HepG2 (cell line): ENCODE measurements around the gene ZFP90. TPM values are rescaled to one million over a fixed set of nuclear protein-coding genes. Genes with fewer than 3 reads are reported as not detected.

Source experiments
- HMG20B ChIP-seq: conservative IDR thresholded peaks from 2 replicates; pipeline ENCODE4 v1.6.1; 2016; ENCODE audit warnings: missing genetic modification reagents, missing compliant biosample characterization
- NFRKB ChIP-seq: fragments of 450-650 bp; IDR thresholded peaks from 2 replicates; pipeline ENCODE4 v1.6.1; 2017
- PRMT3 ChIP-seq: sonication (generic); formaldehyde crosslinking; IDR thresholded peaks from 2 replicates; pipeline ENCODE4 v1.8.1; 2022; ENCODE audit warnings: low read depth, mild to moderate bottlenecking, moderate library complexity, missing genetic modification reagents, borderline replicate concordance
- RARG ChIP-seq: sonication (generic); formaldehyde crosslinking; IDR thresholded peaks from 2 replicates; pipeline ENCODE4 v1.4.0; 2020; ENCODE audit warnings: low read depth, mild to moderate bottlenecking, missing genetic modification reagents
- SIN3A ChIP-seq: IDR thresholded peaks from 2 replicates; pipeline ENCODE4 v1.6.1; 2011; ENCODE audit warnings: low read depth, mild to moderate bottlenecking, control low read depth, low read length, borderline replicate concordance
- ZFY ChIP-seq: sonication (generic); formaldehyde crosslinking; IDR thresholded peaks from 2 replicates; pipeline ENCODE4 v1.4.0; 2020; ENCODE audit warnings: missing genetic modification reagents
- ZNF432 ChIP-seq: sonication (generic); formaldehyde crosslinking; IDR thresholded peaks from 2 replicates; pipeline ENCODE4 v1.5.0; 2020; ENCODE audit warnings: missing genetic modification reagents, mild to moderate bottlenecking, borderline replicate concordance
- ZNF564 ChIP-seq: sonication (generic); formaldehyde crosslinking; IDR thresholded peaks from 2 replicates; pipeline ENCODE4 v1.8.1; 2023; ENCODE audit warnings: mild to moderate bottlenecking, missing genetic modification reagents
- polyA plus RNA-seq, 8 experiments: library from polyadenylated mRNA; depleted of rRNA in 3 of 8; stranded (reverse) in 7 of 8; unstranded in 1 of 8; fragments of >200 nt; fragmentation: Illumina TruSeq in 4 of 8; extraction: Trizol in 4 of 8; gene quantifications; 2 replicates each; pipeline versions ENCODE4 v1.2.1 to v1.2.3, GENCODE V29; 2011 to 2016; ENCODE audit warnings: low read depth in 4 of 8, missing spikeins in 1 of 8, mixed read lengths in 1 of 8; ENCODE audit not compliant: insufficient read depth in 1 of 8
- total RNA-seq, 5 experiments: library from RNA; depleted of rRNA; stranded (reverse); fragments of >200 nt; fragmentation: Illumina TruSeq; extraction: Trizol; gene quantifications; 2 replicates each; pipeline ENCODE4 v1.2.3, GENCODE V29; 2016; ENCODE audit warnings: low read depth in 1 of 5
- TF ChIP-seq, protein P1 (sequence below): sonication (generic); formaldehyde crosslinking; IDR thresholded peaks from 2 replicates; pipeline ENCODE4 v1.9.0; 2021; ENCODE audit warnings: missing genetic modification reagents, borderline replicate concordance
- TF ChIP-seq, protein P2 (sequence below): sonication (generic); formaldehyde crosslinking; IDR thresholded peaks from 2 replicates; pipeline ENCODE4 v1.8.0; 2022; ENCODE audit warnings: missing genetic modification reagents, low read depth, mild to moderate bottlenecking, borderline replicate concordance
- TF ChIP-seq, protein P3 (sequence below): sonication (generic); formaldehyde crosslinking; conservative IDR thresholded peaks from 2 replicates; pipeline ENCODE4 v1.4.0; 2020; ENCODE audit warnings: missing genetic modification reagents
- TF ChIP-seq, protein P4 (sequence below): sonication (generic); formaldehyde crosslinking; IDR thresholded peaks from 2 replicates; pipeline ENCODE4 v1.5.1; 2020; ENCODE audit warnings: missing genetic modification reagents, mild to moderate bottlenecking, borderline replicate concordance
- TF ChIP-seq, protein P5 (sequence below): sonication (generic); formaldehyde crosslinking; IDR thresholded peaks from 2 replicates; pipeline ENCODE4 v1.4.0; 2020; ENCODE audit warnings: missing genetic modification reagents
- TF ChIP-seq, protein P6 (sequence below): sonication (generic); formaldehyde crosslinking; IDR thresholded peaks from 2 replicates; pipeline ENCODE4 v1.5.0; 2020; ENCODE audit warnings: mild to moderate bottlenecking, missing genetic modification reagents, borderline replicate concordance

The ZFP90 gene
- total and polyA plus RNA-seq, 2 of the 13 experiments (the other 11 are each of a cell fraction or from before 2014, with no cell fraction given): 17.6 to 18.9 TPM

DNA sequence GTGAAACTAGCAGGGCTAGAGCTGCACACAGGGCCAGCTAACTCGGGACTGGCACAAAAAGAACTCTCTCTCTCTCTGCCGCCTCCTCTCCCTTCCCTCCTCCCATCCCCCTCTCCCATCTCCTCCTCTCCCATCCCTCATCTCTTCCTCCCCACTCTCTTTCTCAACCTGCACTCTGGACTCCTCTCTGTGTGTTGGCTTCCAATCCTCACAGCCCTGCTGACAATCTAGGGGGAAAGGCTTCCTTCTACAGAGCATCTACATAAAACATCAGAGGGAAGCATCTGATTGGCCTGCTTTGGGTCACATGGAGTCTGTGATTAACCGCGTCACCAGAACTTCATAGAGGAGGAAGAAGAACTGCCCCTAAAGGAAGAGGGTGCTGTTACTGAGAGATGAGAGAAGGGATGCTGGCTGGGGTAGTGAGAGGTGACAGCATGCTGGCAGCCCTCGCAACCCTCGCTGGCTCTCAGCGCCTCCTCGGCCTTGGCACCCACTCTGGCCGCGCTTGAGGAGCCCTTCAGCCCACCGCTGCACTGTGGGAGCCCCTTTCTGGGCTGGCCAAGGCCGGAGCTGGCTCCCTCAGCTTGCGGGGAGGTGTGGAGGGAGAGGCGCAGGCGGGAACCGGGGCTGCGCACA lies 12.8 kb upstream of the ZFP90 start (continued):
- TF ChIP-seq, protein P1, sequence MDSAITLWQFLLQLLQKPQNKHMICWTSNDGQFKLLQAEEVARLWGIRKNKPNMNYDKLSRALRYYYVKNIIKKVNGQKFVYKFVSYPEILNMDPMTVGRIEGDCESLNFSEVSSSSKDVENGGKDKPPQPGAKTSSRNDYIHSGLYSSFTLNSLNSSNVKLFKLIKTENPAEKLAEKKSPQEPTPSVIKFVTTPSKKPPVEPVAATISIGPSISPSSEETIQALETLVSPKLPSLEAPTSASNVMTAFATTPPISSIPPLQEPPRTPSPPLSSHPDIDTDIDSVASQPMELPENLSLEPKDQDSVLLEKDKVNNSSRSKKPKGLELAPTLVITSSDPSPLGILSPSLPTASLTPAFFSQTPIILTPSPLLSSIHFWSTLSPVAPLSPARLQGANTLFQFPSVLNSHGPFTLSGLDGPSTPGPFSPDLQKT: no peak
- TF ChIP-seq ZNF564 (CRISPR knock-in tag) (no peak), RARG (CRISPR knock-in tag) (no peak), PRMT3 (CRISPR knock-in tag) (no peak), HMG20B (no peak), ZNF432 (CRISPR knock-in tag) (no peak), SIN3A (no peak), NFRKB (no peak), ZFY (no peak)
- TF ChIP-seq, protein P2, sequence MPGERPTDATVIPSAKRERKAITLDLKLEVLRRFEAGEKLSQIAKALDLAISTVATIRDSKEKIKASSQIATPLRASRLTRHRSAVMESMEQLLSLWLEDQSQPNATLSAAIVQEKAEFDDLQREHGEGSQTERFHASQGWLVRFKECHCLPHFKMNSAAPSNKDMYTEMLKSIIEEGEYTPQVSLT (CRISPR knock-in tag): no peak
- TF ChIP-seq, protein P3, sequence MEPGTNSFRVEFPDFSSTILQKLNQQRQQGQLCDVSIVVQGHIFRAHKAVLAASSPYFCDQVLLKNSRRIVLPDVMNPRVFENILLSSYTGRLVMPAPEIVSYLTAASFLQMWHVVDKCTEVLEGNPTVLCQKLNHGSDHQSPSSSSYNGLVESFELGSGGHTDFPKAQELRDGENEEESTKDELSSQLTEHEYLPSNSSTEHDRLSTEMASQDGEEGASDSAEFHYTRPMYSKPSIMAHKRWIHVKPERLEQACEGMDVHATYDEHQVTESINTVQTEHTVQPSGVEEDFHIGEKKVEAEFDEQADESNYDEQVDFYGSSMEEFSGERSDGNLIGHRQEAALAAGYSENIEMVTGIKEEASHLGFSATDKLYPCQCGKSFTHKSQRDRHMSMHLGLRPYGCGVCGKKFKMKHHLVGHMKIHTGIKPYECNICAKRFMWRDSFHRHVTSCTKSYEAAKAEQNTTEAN: no peak
- TF ChIP-seq, protein P4, sequence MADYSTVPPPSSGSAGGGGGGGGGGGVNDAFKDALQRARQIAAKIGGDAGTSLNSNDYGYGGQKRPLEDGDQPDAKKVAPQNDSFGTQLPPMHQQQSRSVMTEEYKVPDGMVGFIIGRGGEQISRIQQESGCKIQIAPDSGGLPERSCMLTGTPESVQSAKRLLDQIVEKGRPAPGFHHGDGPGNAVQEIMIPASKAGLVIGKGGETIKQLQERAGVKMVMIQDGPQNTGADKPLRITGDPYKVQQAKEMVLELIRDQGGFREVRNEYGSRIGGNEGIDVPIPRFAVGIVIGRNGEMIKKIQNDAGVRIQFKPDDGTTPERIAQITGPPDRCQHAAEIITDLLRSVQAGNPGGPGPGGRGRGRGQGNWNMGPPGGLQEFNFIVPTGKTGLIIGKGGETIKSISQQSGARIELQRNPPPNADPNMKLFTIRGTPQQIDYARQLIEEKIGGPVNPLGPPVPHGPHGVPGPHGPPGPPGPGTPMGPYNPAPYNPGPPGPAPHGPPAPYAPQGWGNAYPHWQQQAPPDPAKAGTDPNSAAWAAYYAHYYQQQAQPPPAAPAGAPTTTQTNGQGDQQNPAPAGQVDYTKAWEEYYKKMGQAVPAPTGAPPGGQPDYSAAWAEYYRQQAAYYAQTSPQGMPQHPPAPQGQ (CRISPR knock-in tag): no peak
- TF ChIP-seq, protein P5, sequence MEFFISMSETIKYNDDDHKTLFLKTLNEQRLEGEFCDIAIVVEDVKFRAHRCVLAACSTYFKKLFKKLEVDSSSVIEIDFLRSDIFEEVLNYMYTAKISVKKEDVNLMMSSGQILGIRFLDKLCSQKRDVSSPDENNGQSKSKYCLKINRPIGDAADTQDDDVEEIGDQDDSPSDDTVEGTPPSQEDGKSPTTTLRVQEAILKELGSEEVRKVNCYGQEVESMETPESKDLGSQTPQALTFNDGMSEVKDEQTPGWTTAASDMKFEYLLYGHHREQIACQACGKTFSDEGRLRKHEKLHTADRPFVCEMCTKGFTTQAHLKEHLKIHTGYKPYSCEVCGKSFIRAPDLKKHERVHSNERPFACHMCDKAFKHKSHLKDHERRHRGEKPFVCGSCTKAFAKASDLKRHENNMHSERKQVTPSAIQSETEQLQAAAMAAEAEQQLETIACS (CRISPR knock-in tag): no peak
- TF ChIP-seq, protein P6, sequence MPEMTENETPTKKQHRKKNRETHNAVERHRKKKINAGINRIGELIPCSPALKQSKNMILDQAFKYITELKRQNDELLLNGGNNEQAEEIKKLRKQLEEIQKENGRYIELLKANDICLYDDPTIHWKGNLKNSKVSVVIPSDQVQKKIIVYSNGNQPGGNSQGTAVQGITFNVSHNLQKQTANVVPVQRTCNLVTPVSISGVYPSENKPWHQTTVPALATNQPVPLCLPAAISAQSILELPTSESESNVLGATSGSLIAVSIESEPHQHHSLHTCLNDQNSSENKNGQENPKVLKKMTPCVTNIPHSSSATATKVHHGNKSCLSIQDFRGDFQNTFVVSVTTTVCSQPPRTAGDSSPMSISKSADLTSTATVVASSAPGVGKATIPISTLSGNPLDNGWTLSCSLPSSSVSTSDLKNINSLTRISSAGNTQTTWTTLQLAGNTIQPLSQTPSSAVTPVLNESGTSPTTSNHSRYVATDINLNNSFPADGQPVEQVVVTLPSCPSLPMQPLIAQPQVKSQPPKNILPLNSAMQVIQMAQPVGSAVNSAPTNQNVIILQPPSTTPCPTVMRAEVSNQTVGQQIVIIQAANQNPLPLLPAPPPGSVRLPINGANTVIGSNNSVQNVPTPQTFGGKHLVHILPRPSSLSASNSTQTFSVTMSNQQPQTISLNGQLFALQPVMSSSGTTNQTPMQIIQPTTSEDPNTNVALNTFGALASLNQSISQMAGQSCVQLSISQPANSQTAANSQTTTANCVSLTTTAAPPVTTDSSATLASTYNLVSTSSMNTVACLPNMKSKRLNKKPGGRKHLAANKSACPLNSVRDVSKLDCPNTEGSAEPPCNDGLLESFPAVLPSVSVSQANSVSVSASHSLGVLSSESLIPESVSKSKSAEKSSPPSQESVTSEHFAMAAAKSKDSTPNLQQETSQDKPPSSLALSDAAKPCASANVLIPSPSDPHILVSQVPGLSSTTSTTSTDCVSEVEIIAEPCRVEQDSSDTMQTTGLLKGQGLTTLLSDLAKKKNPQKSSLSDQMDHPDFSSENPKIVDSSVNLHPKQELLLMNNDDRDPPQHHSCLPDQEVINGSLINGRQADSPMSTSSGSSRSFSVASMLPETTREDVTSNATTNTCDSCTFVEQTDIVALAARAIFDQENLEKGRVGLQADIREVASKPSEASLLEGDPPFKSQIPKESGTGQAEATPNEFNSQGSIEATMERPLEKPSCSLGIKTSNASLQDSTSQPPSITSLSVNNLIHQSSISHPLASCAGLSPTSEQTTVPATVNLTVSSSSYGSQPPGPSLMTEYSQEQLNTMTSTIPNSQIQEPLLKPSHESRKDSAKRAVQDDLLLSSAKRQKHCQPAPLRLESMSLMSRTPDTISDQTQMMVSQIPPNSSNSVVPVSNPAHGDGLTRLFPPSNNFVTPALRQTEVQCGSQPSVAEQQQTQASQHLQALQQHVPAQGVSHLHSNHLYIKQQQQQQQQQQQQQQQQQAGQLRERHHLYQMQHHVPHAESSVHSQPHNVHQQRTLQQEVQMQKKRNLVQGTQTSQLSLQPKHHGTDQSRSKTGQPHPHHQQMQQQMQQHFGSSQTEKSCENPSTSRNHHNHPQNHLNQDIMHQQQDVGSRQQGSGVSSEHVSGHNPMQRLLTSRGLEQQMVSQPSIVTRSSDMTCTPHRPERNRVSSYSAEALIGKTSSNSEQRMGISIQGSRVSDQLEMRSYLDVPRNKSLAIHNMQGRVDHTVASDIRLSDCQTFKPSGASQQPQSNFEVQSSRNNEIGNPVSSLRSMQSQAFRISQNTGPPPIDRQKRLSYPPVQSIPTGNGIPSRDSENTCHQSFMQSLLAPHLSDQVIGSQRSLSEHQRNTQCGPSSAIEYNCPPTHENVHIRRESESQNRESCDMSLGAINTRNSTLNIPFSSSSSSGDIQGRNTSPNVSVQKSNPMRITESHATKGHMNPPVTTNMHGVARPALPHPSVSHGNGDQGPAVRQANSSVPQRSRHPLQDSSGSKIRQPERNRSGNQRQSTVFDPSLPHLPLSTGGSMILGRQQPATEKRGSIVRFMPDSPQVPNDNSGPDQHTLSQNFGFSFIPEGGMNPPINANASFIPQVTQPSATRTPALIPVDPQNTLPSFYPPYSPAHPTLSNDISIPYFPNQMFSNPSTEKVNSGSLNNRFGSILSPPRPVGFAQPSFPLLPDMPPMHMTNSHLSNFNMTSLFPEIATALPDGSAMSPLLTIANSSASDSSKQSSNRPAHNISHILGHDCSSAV: no peak
